Astrocyte (in vitro differentiated cells and primary cell): ENCODE results near the gene STX5. TPM values are rescaled to one million over a fixed set of nuclear protein-coding genes. Genes with fewer than 3 reads are reported as not detected.
"Not testable (repeated sequence)": the region's sequence is repeated elsewhere in the genome, so short reads cannot be mapped to it uniquely, and the experiment has no call there.

Experiments
- DNase-seq: peaks from one replicate; pipeline ENCODE4 v3.0.0-alpha.2; 2010; ENCODE audit warnings: low read depth
- FAIRE-seq: peaks from 2 replicates; lab custom pipeline; 2011; peaks lifted over from hg19 to GRCh38; lab: Jason Lieb, UNC
- H2AFZ ChIP-seq: 2 replicates; pipeline ENCODE4 v1.6.0; 2012; ENCODE audit warnings: low read depth, low read length, inconsistent platforms
- H3K27ac ChIP-seq: 2 replicates; pipeline ENCODE4 v1.5.1; 2011; ENCODE audit warnings: low read depth, low read length, inconsistent platforms
- H3K27me3 ChIP-seq: 2 replicates; pipeline ENCODE4 v1.6.0; 2011; ENCODE audit warnings: low read length, inconsistent platforms; ENCODE audit not compliant: insufficient read depth
- H3K36me3 ChIP-seq: 2 replicates; pipeline ENCODE4 v1.5.1; 2011; ENCODE audit warnings: low read length, inconsistent platforms; ENCODE audit not compliant: insufficient read depth
- H3K4me1 ChIP-seq: 2 replicates; pipeline ENCODE4 v1.5.1; 2011; ENCODE audit warnings: low read length, inconsistent platforms; ENCODE audit not compliant: insufficient read depth
- H3K4me2 ChIP-seq: 2 replicates; pipeline ENCODE4 v1.6.0; 2012; ENCODE audit warnings: low read length, inconsistent platforms
- H3K4me3 ChIP-seq: 2 replicates; pipeline ENCODE4 v1.5.1; 2011; ENCODE audit warnings: low read depth, mild to moderate bottlenecking, low read length, inconsistent platforms; ENCODE audit not compliant: insufficient read depth
- H3K79me2 ChIP-seq: 2 replicates; pipeline ENCODE4 v1.6.0; 2012; ENCODE audit warnings: mild to moderate bottlenecking, low read length, inconsistent platforms; ENCODE audit not compliant: insufficient read depth
- H3K9ac ChIP-seq: 2 replicates; pipeline ENCODE4 v1.6.0; 2012; ENCODE audit warnings: mild to moderate bottlenecking, low read length, inconsistent platforms
- H3K9me3 ChIP-seq: 2 replicates; pipeline ENCODE4 v1.5.1; 2012; ENCODE audit warnings: low read depth, mild to moderate bottlenecking, low read length, inconsistent platforms; ENCODE audit not compliant: insufficient read depth
- H4K20me1 ChIP-seq: 2 replicates; pipeline ENCODE4 v1.6.0; 2012; ENCODE audit warnings: low read length, inconsistent platforms; ENCODE audit not compliant: insufficient read depth
- H3K27ac Mint-ChIP-seq: one replicate; pipeline ENCODE4 v1.8.0; 2021; ENCODE audit warnings: mild to moderate bottlenecking, mixed read lengths; ENCODE audit not compliant: unreplicated experiment
- H3K27me3 Mint-ChIP-seq: one replicate; pipeline ENCODE4 v1.8.0; 2021; ENCODE audit warnings: low read depth, mixed read lengths; ENCODE audit not compliant: unreplicated experiment
- H3K36me3 Mint-ChIP-seq: one replicate; pipeline ENCODE4 v1.8.0; 2021; ENCODE audit warnings: low read depth, mixed read lengths; ENCODE audit not compliant: unreplicated experiment
- H3K4me1 Mint-ChIP-seq: one replicate; pipeline ENCODE4 v1.8.0; 2021; ENCODE audit warnings: low read depth, mixed read lengths; ENCODE audit not compliant: unreplicated experiment
- H3K4me3 Mint-ChIP-seq: one replicate; pipeline ENCODE4 v1.8.0; 2021; ENCODE audit warnings: mild to moderate bottlenecking, moderate library complexity, mixed read lengths; ENCODE audit not compliant: unreplicated experiment
- H3K9me3 Mint-ChIP-seq: one replicate; pipeline ENCODE4 v1.8.0; 2021; ENCODE audit warnings: mild to moderate bottlenecking, mixed read lengths; ENCODE audit not compliant: unreplicated experiment
- CTCF ChIP-seq: IDR thresholded peaks from 2 replicates; pipeline ENCODE4 v1.5.1; 2011; ENCODE audit warnings: low read depth, mild to moderate bottlenecking, inconsistent platforms, low read length, moderate library complexity; ENCODE audit not compliant: insufficient read depth
- EZH2 ChIP-seq: IDR thresholded peaks from 2 replicates; pipeline ENCODE4 v1.6.1; 2012; ENCODE audit warnings: mild to moderate bottlenecking, low read length, inconsistent platforms; ENCODE audit not compliant: insufficient read depth
- total RNA-seq: library from RNA; stranded (reverse); gene quantifications from 2 replicates; pipeline ENCODE4 v1.2.1, GENCODE V29; 2021

Gene STX5
- total RNA-seq, 1 donor from 2014 or later: 45.7 TPM

DNA sequence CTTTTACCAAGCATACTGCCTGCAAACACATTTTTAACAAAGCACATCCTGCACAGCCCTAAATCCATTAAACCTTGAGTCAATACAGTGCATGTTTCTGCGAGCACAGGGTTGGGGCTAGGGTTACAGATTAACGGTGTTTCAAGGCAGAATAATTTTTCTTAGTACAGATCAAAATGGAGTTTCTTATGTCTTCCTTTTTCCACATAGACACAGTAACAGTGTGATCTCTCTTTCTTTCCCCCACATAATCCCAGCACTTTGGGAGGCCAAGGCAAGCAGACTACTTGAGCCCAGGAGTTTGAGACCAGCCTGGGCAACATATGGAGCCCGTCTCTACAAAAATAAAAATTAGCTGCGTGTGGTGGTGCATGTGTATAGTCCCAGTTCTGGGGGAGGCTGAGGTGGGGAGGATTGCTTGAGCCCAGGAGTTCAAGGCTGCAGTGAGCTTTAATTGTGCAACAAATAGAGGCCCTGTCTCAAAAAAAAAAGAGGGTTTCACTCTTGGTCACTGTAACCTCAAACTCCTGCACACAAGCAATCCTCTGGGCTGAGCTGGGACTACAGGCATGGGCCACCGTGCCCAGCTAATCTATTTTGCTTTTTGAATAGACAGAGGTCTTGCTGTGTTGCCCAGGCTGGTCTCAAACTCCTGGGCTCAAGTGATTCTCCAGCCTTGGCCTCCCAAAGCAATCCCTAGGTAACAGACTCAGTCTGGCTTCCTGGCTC lies 29.1 kb upstream of the STX5 start:
- Histone ChIP-seq H3K79me2 (peaks cover 28% of the 10 kb centered on the region), H3K36me3 (no peaks in the 10 kb centered on the region), H2AFZ (no peak overlapping the region), H3K9ac (no peak overlapping the region), H3K4me1 (peaks cover 11% of the 10 kb centered on the region), H3K27me3 (no peaks in the 10 kb centered on the region), H3K4me3 (no peak overlapping the region), H3K9me3 (no peaks in the 10 kb centered on the region), H4K20me1 (peaks cover 9% of the 10 kb centered on the region), H3K4me2 (no peak overlapping the region), H3K27ac (no peak overlapping the region)
- FAIRE-seq (no peak), DNase-seq (no peak)
- Mint-ChIP-seq H3K36me3 (peaks cover 2% of the 10 kb centered on the region), H3K9me3 (no peaks in the 10 kb centered on the region), H3K4me1 (peaks cover 19% of the 10 kb centered on the region), H3K4me3 (no peak overlapping the region), H3K27me3 (no peaks in the 10 kb centered on the region), H3K27ac (no peak overlapping the region)
- TF ChIP-seq CTCF: no peak
- no peak for TF ChIP-seq EZH2

DNA sequence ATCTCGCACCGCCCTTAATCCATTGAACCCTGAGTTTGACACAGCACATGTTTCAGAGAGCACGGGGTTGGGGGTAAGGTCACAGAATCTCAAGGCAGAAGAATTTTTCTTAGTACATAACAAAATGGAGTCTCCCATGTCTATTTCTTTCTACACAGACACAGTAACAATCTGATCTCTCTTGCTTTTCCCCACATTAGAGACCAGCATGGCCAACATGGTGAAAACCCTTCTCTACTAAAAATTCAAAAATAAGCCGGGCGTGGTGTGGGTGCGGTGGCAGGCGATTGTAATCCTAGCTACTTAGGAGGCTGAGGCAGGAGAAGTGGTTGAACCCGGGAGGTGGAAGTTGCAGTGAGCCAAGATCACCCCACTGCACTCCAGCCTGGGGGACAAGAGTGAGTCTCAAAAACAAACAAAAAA lies 27.4 kb upstream of the STX5 start:
- FAIRE-seq, H3K9me3 ChIP-seq, DNase-seq, H2AFZ ChIP-seq, H3K27ac ChIP-seq, H3K27me3 ChIP-seq, H3K4me2 ChIP-seq, H3K9ac ChIP-seq, H3K36me3 Mint-ChIP-seq, H3K27ac Mint-ChIP-seq, H3K36me3 ChIP-seq, H3K4me3 ChIP-seq, H3K9me3 Mint-ChIP-seq, H3K27me3 Mint-ChIP-seq: not testable (repeated sequence)
- Histone ChIP-seq H3K79me2 (peaks cover 38% of the 10 kb centered on the region), H3K4me1 (peaks cover 11% of the 10 kb centered on the region), H4K20me1 (peaks cover 23% of the 10 kb centered on the region)
- Mint-ChIP-seq H3K4me1 (peaks cover 19% of the 10 kb centered on the region), H3K4me3 (peak overlapping the region; percentile 62)

DNA sequence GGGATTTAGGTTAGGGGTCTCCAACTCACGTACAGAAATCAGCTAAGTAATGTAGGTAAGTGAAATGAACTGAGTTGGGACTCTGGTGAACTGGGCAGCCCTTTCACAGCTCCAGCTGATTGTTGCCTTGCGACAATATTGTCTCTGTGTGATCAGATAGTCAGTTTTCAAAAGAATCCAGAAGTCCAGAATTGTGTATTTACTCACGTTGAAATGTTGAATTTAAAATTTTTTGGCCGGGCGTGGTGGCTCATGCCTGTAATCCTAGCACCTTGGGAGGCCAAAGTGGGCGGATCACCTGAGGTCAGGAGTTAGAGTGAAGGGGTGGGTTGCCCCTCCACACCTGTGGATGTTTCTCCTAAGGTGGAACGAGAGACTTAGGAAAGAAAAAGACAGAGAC lies 26.4 kb upstream of the STX5 start:
- TF ChIP-seq CTCF (no peak), EZH2 (no peak)
- no peak overlapping the region for H3K4me3 ChIP-seq
- H3K9me3 ChIP-seq: no peaks in the 10 kb centered on the region
- H3K4me2 ChIP-seq: peak overlapping the region; percentile 99
- peaks cover 26% of the 10 kb centered on the region for H3K4me1 Mint-ChIP-seq
- peaks cover 44% of the 10 kb centered on the region for H3K79me2 ChIP-seq
- peaks cover 26% of the 10 kb centered on the region for H4K20me1 ChIP-seq
- H3K27ac ChIP-seq: no peak overlapping the region
- H3K9ac ChIP-seq: no peak overlapping the region
- no peaks in the 10 kb centered on the region for H3K27me3 ChIP-seq
- FAIRE-seq (no peak), DNase-seq (no peak)
- peak overlapping the region; percentile 87 for H3K27ac Mint-ChIP-seq
- peaks cover 19% of the 10 kb centered on the region for H3K36me3 ChIP-seq
- H3K36me3 Mint-ChIP-seq: peaks cover 19% of the 10 kb centered on the region
- no peak overlapping the region for H2AFZ ChIP-seq
- H3K4me3 Mint-ChIP-seq: peak overlapping the region; percentile 98
- no peaks in the 10 kb centered on the region for H3K9me3 Mint-ChIP-seq
- no peaks in the 10 kb centered on the region for H3K27me3 Mint-ChIP-seq
- H3K4me1 ChIP-seq: peaks cover 21% of the 10 kb centered on the region
